Astrocyte of the spinal cord (primary cell): ENCODE results near the gene NELFB.

ENCODE experiments used
- DNase-seq: peaks from one replicate; pipeline ENCODE4 v3.0.0; 2011; ENCODE audit warnings: low read depth, low spot score
- H3K4me3 ChIP-seq: 2 replicates; pipeline ENCODE4 v1.5.1; 2011; ENCODE audit warnings: low read depth, mild to moderate bottlenecking, low read length, moderate library complexity
- CTCF ChIP-seq: IDR thresholded peaks from 2 replicates; pipeline ENCODE4 v1.5.1; 2012; ENCODE audit warnings: low read depth, mild to moderate bottlenecking, low read length, inconsistent platforms
- in situ Hi-C: cut with HindIII; loops from 2 replicates; pipeline ENCODE4 v1.10.0; 2017; ENCODE audit warnings: low sequenced_read_pairs

Gene NELFB

GRCh38 chr9:137321726-137322361 lies 66.7 kb downstream of the NELFB start:
- in situ Hi-C loops, result no loop called here
- DNase-seq, result no peak
- TF ChIP-seq CTCF, result no peak
- no peak overlapping the region for H3K4me3 ChIP-seq
